Stimulated activated naive CD8-positive, alpha-beta T cell treated with anti-CD3 and anti-CD28 coated beads, Interleukin-15, amount 100 ng/mL, for 72 hours (primary cell): ENCODE measurements around the gene DCAF6.
"Not testable (repeated sequence)": the region's sequence is repeated elsewhere in the genome, so short reads cannot be mapped to it uniquely, and the experiment has no call there.

Experiments
- ATAC-seq: fragments of 150-1000 bp; cut with Tn5 transposase; 2 replicates; pipeline ENCODE4 v1.10.0; 2021; ENCODE audit warnings: mild to moderate bottlenecking, moderate library complexity
- DNase-seq, 2 donors: peaks; one replicate each; pipeline ENCODE4 v3.0.0; 2021 to 2022
- H3K27ac Mint-ChIP-seq, 2 donors: one replicate each; pipeline ENCODE4 v1.8.0; 2022; ENCODE audit warnings: mild to moderate bottlenecking in 2 of 2, mixed read lengths in 2 of 2, moderate library complexity in 2 of 2
- H3K27me3 Mint-ChIP-seq: one replicate; pipeline ENCODE4 v1.8.0; 2022; ENCODE audit warnings: mixed read lengths
- H3K4me1 Mint-ChIP-seq: one replicate; pipeline ENCODE4 v1.8.0; 2022; ENCODE audit warnings: mild to moderate bottlenecking, mixed read lengths
- H3K4me3 Mint-ChIP-seq, 2 donors: one replicate each; pipeline ENCODE4 v1.8.0; 2022; ENCODE audit warnings: mild to moderate bottlenecking in 2 of 2, mixed read lengths in 2 of 2, moderate library complexity in 1 of 2
- H3K9me3 Mint-ChIP-seq, 2 donors: one replicate each; pipeline ENCODE4 v1.8.0; 2022; ENCODE audit warnings: mixed read lengths in 2 of 2

DCAF6 gene

DNA sequence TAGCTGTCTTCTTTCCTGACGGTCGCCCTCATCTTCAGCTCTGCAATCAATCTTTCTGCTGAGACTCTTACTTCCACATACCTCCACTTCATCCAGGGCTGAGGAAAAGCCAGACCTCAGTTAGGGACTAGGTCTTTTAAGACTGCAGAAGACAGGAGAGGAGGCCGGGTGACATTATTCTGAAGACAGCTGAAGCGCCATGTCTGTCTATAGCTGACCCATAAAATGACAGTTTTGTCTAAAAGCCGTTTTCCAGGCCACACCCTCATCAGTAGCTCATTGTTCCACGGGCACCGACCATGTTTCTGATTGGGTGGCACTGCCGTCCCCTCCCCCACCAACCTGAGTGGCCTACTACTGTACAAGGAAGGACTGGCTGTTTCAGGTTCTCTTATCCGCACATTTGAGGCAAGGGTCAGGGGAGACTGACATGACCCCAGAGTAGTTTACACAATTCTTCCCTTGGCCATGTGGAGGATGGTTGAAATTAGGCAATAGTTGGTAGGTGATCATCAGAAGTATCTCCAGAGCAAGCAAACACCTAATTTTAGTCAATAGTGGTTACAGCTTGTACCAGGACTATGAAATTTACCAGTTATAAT is 22.5 kb upstream of the DCAF6 start, which contains the start of gene ADCY10:
Gene ADCY10 (minus strand): TSS at position 240 of the 602 bp plus-strand sequence. CDS start 8,994 bp downstream, outside the sequence.
- no peak within 1 kb of the TSS for H3K27ac Mint-ChIP-seq
- H3K27me3 Mint-ChIP-seq, result peaks cover 10% of the 10 kb centered on the region
- ATAC-seq, result no peak

DNA sequence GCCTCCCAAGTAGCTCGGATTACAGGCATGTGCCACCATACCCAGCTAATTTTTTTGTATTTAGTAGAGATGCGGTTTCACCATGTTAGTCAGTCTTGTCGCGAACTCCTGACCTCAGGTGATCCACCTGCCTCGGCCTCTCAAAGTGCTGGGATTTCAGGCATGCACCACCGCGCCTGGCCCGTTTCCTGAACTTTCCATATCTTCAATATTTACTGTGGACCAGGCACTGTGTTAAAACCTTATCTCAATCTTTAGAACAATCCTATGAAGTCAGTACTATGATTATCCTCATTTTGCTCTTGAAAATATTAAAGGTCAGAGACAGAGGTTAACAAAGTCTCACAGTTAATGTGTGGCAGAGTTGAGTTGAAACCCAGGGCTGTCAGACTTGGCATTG is 20.9 kb upstream of the DCAF6 start:
- ATAC-seq (no peak), DNase-seq (no peak)
- peaks cover under 1% of the 10 kb centered on the region for H3K27me3 Mint-ChIP-seq
- H3K4me1 Mint-ChIP-seq, result no peaks in the 10 kb centered on the region
- H3K4me3 Mint-ChIP-seq, result no peak overlapping the region
- H3K9me3 Mint-ChIP-seq, result peaks cover 0 to under 1% of the 10 kb centered on the region in 2 donors
- H3K27ac Mint-ChIP-seq, result peak overlapping the region in 1 of 2 donors; percentile 80

More for the DNA sequence above, 22.5 kb upstream of the DCAF6 start, which contains the start of gene ADCY10:
- H3K4me1 Mint-ChIP-seq, result no peaks in the 10 kb centered on the region
- H3K9me3 Mint-ChIP-seq, result peaks cover 8 to 10% of the 10 kb centered on the region in 2 donors
- no peak for DNase-seq
- no peak within 1 kb of the TSS for H3K4me3 Mint-ChIP-seq

DNA sequence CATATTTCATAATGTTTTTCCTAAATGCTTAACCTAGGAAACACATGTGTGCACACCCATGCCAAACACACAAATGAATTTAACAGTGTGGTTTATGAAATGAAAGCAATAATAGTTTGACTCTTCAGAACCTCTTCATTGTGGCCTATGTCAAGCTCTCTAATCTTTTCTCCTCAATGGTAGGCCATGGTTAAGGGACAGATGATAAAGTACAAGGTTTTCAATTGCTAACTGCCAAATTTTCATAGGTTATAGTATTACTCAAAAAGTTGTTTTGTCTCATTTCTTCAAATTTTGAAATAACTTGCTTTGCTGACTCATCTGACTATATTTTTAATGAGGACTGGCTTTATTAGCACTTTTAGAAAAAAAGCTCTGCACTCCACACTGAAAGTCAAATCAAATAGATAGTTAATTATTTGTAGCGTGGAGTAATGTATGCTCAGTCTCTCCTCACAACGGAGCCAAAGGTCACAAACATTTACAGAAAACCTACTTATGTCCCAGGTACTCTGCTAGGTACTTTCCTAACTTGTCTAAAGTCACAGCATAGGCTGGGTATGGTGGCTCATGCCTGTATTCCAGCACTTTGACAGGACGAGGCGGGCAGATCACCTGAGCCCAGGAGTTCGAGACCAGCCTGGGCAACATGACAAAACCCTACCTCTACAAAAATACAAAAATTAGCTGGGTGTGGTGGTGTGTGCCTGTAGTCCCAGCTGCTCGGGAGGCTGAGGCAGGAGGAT is 19.5 kb upstream of the DCAF6 start:
- no peaks in the 10 kb centered on the region for H3K27me3 Mint-ChIP-seq
- DNase-seq (no peak), ATAC-seq (no peak)
- no peak overlapping the region for H3K4me3 Mint-ChIP-seq
- no peaks in the 10 kb centered on the region for H3K4me1 Mint-ChIP-seq
- H3K27ac Mint-ChIP-seq, result no peak overlapping the region
- H3K9me3 Mint-ChIP-seq, result no peaks in the 10 kb centered on the region

DNA sequence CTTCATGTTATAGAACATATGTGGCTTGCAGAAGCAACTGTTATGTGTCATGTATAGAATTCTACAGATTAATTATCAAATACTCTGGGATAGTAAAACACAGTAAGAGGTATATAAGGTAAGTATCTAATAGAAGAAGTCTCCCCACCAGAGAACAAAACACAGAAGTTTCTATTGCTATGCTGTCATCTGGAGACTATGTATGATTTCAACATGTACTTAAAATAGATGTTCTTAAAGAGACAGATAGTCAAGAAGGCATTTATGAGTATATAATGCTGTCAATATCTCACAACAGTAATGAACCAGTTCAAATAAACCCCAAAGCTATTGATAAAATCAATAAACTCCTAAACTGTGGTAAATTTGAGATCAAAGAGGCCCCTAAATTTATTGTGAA is 14.5 kb upstream of the DCAF6 start:
- ATAC-seq (no peak), DNase-seq (no peak)

DNA sequence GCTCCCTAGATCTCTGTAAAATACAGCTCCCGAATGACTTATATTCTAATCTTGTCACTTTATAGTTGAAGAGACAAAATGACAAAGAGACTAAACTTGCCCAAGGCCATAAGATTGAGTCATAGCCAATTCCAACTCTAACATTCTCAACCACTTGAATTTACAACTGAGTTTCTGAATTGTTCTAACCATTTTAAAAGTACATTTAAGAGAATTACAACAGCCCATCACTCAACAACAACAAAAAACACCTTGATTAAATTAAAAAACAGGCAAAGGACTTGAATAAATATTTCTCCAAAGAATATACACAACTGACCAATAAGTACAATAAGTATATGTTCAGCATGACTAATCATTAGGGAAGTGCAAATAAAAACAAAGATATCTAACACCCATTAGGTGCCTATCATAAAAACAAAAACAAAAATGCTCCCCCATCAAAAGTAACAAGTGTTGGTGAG is 13.8 kb upstream of the DCAF6 start:
- Mint-ChIP-seq H3K4me3 (no peak overlapping the region), H3K27me3 (no peaks in the 10 kb centered on the region), H3K27ac (no peak overlapping the region), H3K4me1 (peaks cover 13% of the 10 kb centered on the region), H3K9me3 (no peaks in the 10 kb centered on the region)
- DNase-seq (no peak), ATAC-seq (no peak)

More for the DNA sequence above, 14.5 kb upstream of the DCAF6 start:
- Mint-ChIP-seq H3K27me3 (no peaks in the 10 kb centered on the region), H3K27ac (no peak overlapping the region), H3K4me3 (no peak overlapping the region), H3K4me1 (peaks cover 6% of the 10 kb centered on the region), H3K9me3 (no peaks in the 10 kb centered on the region)

DNA sequence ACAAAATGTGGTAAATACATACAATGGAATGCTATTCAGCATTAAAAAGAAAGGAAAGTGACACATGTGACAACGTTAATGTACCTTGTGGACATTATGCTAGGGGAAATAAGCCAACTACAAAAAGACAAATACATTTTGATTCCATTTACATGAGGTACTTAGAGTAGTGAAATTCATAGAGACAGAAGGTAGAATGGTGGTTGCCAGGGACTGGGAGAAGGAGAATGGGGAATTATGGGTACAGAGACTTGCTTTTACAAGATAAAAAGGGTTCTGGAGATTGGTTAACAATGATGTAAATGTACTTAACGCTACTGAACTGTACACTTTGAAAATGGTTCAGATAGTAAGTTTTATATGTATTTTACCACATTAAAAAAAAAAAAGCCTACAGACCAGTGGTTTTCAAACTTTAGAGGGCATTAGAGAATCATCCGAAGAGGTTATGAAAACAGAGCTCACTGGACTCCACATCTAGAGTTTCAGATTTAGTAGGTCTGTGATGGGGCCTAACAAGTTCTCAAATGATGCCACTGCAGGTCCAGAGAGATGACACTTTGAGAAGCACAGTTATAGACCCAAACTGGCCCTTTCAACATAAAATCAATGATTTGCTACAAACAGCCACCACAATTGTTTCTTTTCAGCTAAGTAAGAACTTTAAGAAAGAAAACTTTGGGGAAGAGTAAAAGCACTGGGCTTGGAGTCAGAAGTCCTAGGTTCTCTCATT is 13.0 kb upstream of the DCAF6 start:
- no peak for DNase-seq
- peaks cover 14% of the 10 kb centered on the region for H3K4me1 Mint-ChIP-seq
- H3K27me3 Mint-ChIP-seq, result no peaks in the 10 kb centered on the region
- H3K27ac Mint-ChIP-seq, result no peak overlapping the region
- no peak overlapping the region for H3K4me3 Mint-ChIP-seq
- ATAC-seq, result no peak
- no peaks in the 10 kb centered on the region for H3K9me3 Mint-ChIP-seq

DNA sequence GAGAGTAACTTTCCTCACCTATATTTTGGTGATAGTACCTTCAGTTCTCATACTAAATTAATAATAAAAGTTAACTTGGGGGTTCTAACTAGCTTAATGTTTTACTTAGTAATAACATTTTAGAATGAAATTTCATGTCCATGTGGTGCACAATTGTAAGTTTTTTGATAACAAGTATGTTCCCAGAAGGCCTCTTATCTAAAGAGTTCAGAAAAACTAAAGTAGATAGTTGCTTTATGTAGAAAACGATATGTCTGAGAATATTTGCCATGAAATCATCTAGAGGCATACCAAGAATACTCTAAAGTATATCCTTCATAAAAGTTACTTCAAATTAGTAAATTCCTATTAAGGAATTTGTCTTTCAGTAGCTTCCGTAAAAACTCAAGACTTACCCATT is 12.4 kb upstream of the DCAF6 start:
- ATAC-seq (no peak), DNase-seq (no peak)
- no peak overlapping the region for H3K4me3 Mint-ChIP-seq
- H3K4me1 Mint-ChIP-seq, result peaks cover 14% of the 10 kb centered on the region
- no peaks in the 10 kb centered on the region for H3K9me3 Mint-ChIP-seq
- H3K27me3 Mint-ChIP-seq, result no peaks in the 10 kb centered on the region
- H3K27ac Mint-ChIP-seq, result no peak overlapping the region

DNA sequence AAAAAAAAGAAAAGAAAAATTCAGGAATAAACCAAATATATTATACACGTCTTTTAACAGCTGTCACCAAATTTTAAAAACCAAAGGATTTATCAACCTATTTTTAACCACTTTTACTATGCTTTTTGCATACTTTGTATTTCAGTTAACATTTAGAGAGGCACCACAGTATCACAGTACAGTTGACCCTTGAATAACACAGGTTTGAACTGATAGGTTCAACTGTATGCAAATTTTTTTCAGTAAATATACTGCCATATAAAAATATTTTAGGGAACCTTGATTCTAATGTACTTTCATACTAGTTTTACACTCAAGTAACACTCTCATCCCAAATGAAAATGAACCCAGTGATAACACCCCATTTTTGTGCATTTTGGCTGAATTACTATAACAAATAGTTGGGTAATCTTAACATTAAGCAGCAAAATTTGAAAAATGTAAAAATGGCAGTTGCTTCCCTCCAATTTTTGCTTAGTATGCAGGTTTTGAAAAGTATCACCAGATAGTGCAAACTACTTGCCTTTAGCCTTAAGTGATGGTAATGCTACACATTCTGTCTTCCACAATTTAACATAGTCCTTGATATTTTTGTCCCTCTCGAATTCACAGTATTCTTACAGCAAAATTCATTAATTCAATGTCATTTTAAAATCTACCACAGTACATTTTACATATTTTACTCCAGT is 11.8 kb upstream of the DCAF6 start:
- Mint-ChIP-seq H3K9me3 (no peaks in the 10 kb centered on the region), H3K27ac (no peak overlapping the region), H3K4me3 (no peak overlapping the region), H3K27me3 (no peaks in the 10 kb centered on the region), H3K4me1 (peaks cover 14% of the 10 kb centered on the region)
- DNase-seq (no peak), ATAC-seq (no peak)

DNA sequence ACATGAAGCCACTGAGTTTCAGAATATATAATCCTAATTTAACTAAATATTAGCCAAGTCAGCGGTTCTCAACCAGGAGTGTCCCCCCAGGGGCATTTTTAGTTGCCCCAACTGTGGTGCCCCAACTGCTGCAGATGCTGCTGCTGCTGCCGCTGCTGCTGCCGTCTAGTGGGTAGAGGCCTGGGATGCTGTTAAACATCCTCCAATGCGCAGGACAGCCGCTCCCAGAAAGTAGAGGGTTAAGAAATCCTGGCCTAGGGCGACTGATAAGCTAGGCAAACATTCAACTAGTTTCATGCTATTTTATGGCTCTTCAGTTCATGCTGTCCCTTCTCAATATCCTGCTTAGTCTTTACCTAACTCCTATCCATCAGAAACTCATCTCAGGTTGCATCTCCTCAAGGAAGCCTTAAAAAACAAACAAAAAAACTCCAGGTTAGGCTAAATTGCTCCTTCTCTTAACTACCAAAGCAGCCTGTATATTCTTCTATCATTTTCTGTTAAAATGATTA is 9.9 kb upstream of the DCAF6 start:
- DNase-seq (no peak), ATAC-seq (no peak)
- Mint-ChIP-seq H3K4me3 (no peak overlapping the region), H3K27me3 (no peaks in the 10 kb centered on the region), H3K4me1 (peaks cover 14% of the 10 kb centered on the region), H3K9me3 (no peaks in the 10 kb centered on the region), H3K27ac (peak overlapping the region in 1 of 2 donors; percentile 66)

DNA sequence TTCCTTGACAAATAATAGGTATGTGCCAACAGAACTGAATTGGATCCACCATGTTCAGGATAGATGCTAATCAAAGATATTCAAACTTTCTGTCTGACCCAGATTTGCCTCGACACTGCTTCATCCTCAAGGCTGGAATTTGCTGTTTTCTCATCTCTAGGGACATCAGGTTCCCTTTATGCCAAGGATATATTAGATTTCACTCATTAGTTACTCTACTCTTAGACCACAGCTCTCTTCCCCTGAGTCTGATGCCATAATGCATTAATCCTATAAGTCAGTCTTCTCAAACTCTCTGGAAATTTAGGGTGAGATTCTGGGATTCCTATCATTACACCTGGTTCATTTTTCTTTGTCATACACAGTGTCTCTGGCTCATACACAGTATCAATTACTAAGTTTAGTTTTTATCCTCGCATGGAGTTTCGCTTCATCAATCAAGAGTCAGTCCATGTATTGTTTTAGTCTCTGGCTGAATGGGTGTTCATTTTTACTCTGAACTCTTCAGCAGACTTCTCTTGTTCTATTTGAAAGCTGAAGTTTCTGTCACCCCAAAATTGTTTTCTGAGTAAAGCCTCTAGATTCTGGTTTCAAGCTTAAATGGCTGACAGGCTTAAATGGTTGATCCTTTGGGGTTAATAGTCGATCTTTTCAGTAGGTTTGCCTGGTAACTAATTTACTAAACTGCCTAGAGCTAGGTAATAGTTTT is 9.3 kb upstream of the DCAF6 start:
- ATAC-seq, result no peak
- Mint-ChIP-seq H3K27ac (no peak overlapping the region), H3K4me1 (peaks cover 14% of the 10 kb centered on the region), H3K9me3 (no peaks in the 10 kb centered on the region), H3K27me3 (no peaks in the 10 kb centered on the region), H3K4me3 (no peak overlapping the region)
- no peak for DNase-seq

DNA sequence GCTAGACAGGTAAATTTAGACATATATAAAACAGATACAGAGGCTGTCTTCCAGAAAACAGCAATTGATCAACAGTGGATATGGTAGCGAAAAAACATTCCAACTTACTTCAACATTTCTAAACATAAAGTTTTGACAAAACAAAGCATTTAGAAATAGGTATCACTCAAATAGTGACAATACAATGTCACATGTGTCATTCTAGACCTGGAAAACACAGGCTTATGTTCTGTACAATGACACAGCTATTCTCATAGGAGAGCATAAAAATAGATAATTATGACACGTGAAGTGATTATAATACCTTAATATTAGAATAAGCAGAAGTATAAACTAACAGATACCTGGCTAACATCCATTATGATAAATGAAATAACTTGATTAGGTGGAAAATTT is 8.0 kb upstream of the DCAF6 start:
- Mint-ChIP-seq H3K4me1 (peaks cover 23% of the 10 kb centered on the region), H3K9me3 (no peaks in the 10 kb centered on the region), H3K27me3 (no peaks in the 10 kb centered on the region), H3K4me3 (no peak overlapping the region), H3K27ac (no peak overlapping the region)
- no peak for ATAC-seq
- DNase-seq, result no peak

DNA sequence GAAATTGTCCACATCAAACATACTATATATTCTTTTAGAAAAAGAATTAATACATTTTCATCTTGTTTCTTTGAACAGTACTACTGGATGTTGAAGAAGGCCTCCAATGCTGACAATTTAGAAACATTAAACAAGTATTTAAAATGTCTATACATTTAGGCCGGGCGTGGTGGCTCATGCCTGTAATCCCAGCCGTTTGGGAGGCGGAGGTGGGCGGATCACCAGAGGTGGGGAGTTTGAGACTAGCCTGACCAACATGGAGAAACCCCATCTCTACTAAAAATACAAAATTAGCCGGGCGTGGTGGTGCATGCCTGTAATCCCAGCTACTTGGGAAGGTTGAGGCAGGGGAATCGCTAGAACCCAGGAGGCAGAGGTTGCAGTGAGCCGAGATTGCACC is 7.6 kb upstream of the DCAF6 start:
- ATAC-seq, H3K27me3 Mint-ChIP-seq, H3K9me3 Mint-ChIP-seq, DNase-seq, H3K27ac Mint-ChIP-seq, H3K4me3 Mint-ChIP-seq: not testable (repeated sequence)
- peaks cover 27% of the 10 kb centered on the region for H3K4me1 Mint-ChIP-seq

DNA sequence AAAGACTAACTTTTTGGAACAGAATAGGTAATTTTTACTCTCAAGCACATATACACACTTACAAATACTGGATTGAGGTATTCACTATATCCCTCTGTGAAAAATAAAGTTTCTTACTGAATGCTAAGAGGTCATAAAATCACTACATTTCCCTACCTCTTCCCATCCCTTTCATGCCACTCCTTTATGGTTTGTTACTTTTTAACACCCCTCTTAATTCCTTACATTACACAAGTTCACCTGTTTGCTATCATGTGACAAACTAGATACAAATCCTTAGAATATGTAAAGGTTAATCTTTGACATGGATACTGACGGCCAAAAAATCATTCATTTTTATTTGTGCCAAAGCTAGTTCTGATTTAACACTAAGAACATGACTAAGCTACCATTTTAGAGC is 6.8 kb upstream of the DCAF6 start:
- no peak overlapping the region for H3K4me3 Mint-ChIP-seq
- no peaks in the 10 kb centered on the region for H3K27me3 Mint-ChIP-seq
- ATAC-seq (no peak), DNase-seq (no peak)
- H3K4me1 Mint-ChIP-seq, result peaks cover 33% of the 10 kb centered on the region
- peak overlapping the region in 1 of 2 donors; percentile 80 for H3K27ac Mint-ChIP-seq
- H3K9me3 Mint-ChIP-seq, result no peaks in the 10 kb centered on the region

DNA sequence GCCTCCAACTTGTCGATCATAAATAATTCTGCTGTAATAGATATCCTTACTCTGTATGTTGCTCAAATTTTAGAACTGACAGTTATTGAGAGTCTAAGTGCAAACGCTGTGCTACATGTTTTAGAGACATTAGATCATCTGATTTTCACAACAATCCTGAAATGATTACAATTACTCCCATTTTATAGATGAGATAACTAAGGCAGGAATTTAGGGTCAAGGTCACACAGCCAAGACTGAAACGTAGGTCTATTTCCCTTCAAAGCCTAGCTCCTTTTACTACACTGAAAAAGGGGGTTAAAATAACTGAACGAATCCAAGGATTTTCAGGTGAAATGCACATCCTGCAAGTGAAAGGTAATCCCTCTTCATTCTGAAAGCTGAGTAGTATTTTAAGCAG is 2.7 kb upstream of the DCAF6 start:
- peaks cover 26% of the 10 kb centered on the region for H3K4me1 Mint-ChIP-seq
- no peak overlapping the region for H3K27ac Mint-ChIP-seq
- ATAC-seq, result no peak
- peak overlapping the region in 1 of 2 donors; percentile 13 for H3K4me3 Mint-ChIP-seq
- no peak for DNase-seq
- no peaks in the 10 kb centered on the region for H3K9me3 Mint-ChIP-seq
- no peaks in the 10 kb centered on the region for H3K27me3 Mint-ChIP-seq
